PFSK-1 (cell line): ENCODE data around the gene C3.

ENCODE experiments used
- FOXP2 ChIP-seq: optimal IDR thresholded peaks from 2 replicates; pipeline ENCODE3; 2011; ENCODE audit warnings: borderline replicate concordance, control low read depth, inconsistent platforms; ENCODE audit not compliant: insufficient read depth; ENCODE audit errors: extremely low read length, extremely low read depth
- POLR2AphosphoS5 ChIP-seq: IDR thresholded peaks from 2 replicates; pipeline ENCODE4 v1.6.1; 2012; ENCODE audit warnings: low read depth, mild to moderate bottlenecking, control low read depth, low read length, moderate library complexity
- REST ChIP-seq, 2 experiments: IDR thresholded peaks; 2 replicates each; pipeline versions ENCODE4 v1.6.1 to v1.8.0; 2011 to 2012; ENCODE audit warnings: low read depth in 2 of 2, low read length in 2 of 2, control low read depth in 1 of 2, inconsistent platforms in 1 of 2, mild to moderate bottlenecking in 1 of 2, moderate library complexity in 1 of 2; ENCODE audit not compliant: insufficient read depth in 1 of 2
- SIN3A ChIP-seq: IDR thresholded peaks from 2 replicates; pipeline ENCODE4 v1.6.1; 2012; ENCODE audit warnings: mild to moderate bottlenecking, low read length, moderate library complexity, borderline replicate concordance; ENCODE audit not compliant: insufficient read depth
- TAF1 ChIP-seq: IDR thresholded peaks from 2 replicates; pipeline ENCODE4 v1.6.1; 2012; ENCODE audit warnings: low read length, control low read depth, borderline replicate concordance; ENCODE audit not compliant: insufficient read depth

C3 gene

GRCh38 chr19:6719992-6720368 is 470 bp downstream of the C3 start:
- no peak for TF ChIP-seq REST (IDR thresholded peaks at IDR 0.05; ENCODE audit: insufficient read depth in 1 of 2, low read depth in 2 of 2, low read length in 2 of 2)
- no peak for TF ChIP-seq TAF1
- no peak for TF ChIP-seq SIN3A
- TF ChIP-seq POLR2AphosphoS5 = no peak
- no peak for TF ChIP-seq FOXP2

GRCh38 chr19:6719540-6719861 is 949 bp downstream of the C3 start:
- TF ChIP-seq TAF1 = no peak
- no peak for TF ChIP-seq FOXP2
- no peak for TF ChIP-seq POLR2AphosphoS5
- no peak for TF ChIP-seq REST (IDR thresholded peaks at IDR 0.05; ENCODE audit: insufficient read depth in 1 of 2, low read depth in 2 of 2, low read length in 2 of 2)
- TF ChIP-seq SIN3A = no peak

GRCh38 chr19:6718741-6719539 is 1.5 kb downstream of the C3 start:
- TF ChIP-seq POLR2AphosphoS5 (no peak), FOXP2 (no peak), TAF1 (no peak), REST (IDR thresholded peaks at IDR 0.05; ENCODE audit: insufficient read depth in 1 of 2, low read depth in 2 of 2, low read length in 2 of 2) (no peak), SIN3A (no peak)

GRCh38 chr19:6718111-6718740 is 2.2 kb downstream of the C3 start:
- TF ChIP-seq SIN3A (no peak), REST (IDR thresholded peaks at IDR 0.05; ENCODE audit: insufficient read depth in 1 of 2, low read depth in 2 of 2, low read length in 2 of 2) (no peak), FOXP2 (no peak), POLR2AphosphoS5 (no peak), TAF1 (no peak)
